Gastrocnemius medialis (tissue), 4 donors: ENCODE data around the gene ZFHX3. TPM values are rescaled to one million over a fixed set of nuclear protein-coding genes. Genes with fewer than 3 reads are reported as not detected.
"Not testable (repeated sequence)": the region's sequence is repeated elsewhere in the genome, so short reads cannot be mapped to it uniquely, and the experiment has no call there.

Experiments
- ATAC-seq, 2 donors: fragments of 150-250 bp; one replicate each; pipeline ENCODE4 v1.9.1; 2016
- DNase-seq, 2 donors: peaks; one replicate each; pipeline ENCODE4 v3.0.0-alpha.2; 2019
- H3K27ac ChIP-seq, 4 donors: fragments of 200-600 bp; sonication (generic); 1 replicate in 1 of 4; 2 replicates in 3 of 4; pipeline ENCODE4 v1.5.1; 2016 to 2018; ENCODE audit warnings: mild to moderate bottlenecking in 2 of 4, moderate library complexity in 1 of 4
- H3K27me3 ChIP-seq, 3 donors: fragments of 200-600 bp; sonication (generic) in 2 of 3; 1 replicate in 1 of 3; 2 replicates in 2 of 3; pipeline versions ENCODE4 v1.5.1 to v1.6.0; 2016 to 2019; ENCODE audit warnings: mild to moderate bottlenecking in 1 of 3, moderate library complexity in 1 of 3
- H3K36me3 ChIP-seq, 2 donors: fragments of 200-600 bp; sonication (generic) in 1 of 2; one replicate each; pipeline ENCODE4 v1.5.1; 2017 to 2018
- H3K4me1 ChIP-seq, 2 donors: fragments of 200-600 bp; sonication (generic) in 1 of 2; one replicate each; pipeline ENCODE4 v1.5.1; 2016 to 2017; ENCODE audit warnings: mild to moderate bottlenecking in 2 of 2
- H3K4me3 ChIP-seq, 4 donors: fragments of 200-600 bp; sonication (generic) in 3 of 4; 1 replicate in 1 of 4; 2 replicates in 3 of 4; pipeline ENCODE4 v1.5.1; 2016 to 2019; ENCODE audit warnings: mild to moderate bottlenecking in 2 of 4
- H3K9me3 ChIP-seq, 3 donors: fragments of 200-600 bp; sonication (generic) in 2 of 3; 1 replicate in 1 of 3; 2 replicates in 2 of 3; pipeline ENCODE4 v1.5.1; 2016 to 2019
- CTCF ChIP-seq, 5 experiments: fragments of 450-650 bp in 3 of 5; fragments of 200-600 bp in 2 of 5; sonication (generic) in 2 of 5; IDR thresholded peaks in 4 of 5; conservative IDR thresholded peaks in 1 of 5; 1 replicate in 4 of 5; 2 replicates in 1 of 5; pipeline ENCODE4 v1.5.1; 2016 to 2019; ENCODE audit warnings: antibody characterized with exemption in 5 of 5, mild to moderate bottlenecking in 3 of 5, moderate library complexity in 3 of 5
- POLR2A ChIP-seq, 2 donors: fragments of 450-650 bp; IDR thresholded peaks; one replicate each; pipeline ENCODE4 v1.6.1; 2017; ENCODE audit warnings: antibody characterized with exemption in 2 of 2, mild to moderate bottlenecking in 2 of 2, moderate library complexity in 2 of 2
- in situ Hi-C, 4 donors: fragments of 200-750 bp; cut with MboI; loops; one replicate each; pipeline versions ENCODE4 v1.15.0 to v1.8.0; 2017; ENCODE audit warnings: low sequenced_read_pairs in 4 of 4
- intact Hi-C: fragments of 100-400 bp; cut with DNase I; formaldehyde crosslinking; loops from one replicate; pipeline ENCODE4 v1.15.1; 2023; ENCODE audit warnings: low total_unique reads
- total RNA-seq, 4 donors: library from RNA; depleted of rRNA; stranded (reverse); fragments of >200 nt; gene quantifications; one replicate each; pipeline versions ENCODE4 v1.1.0 to v1.2.3, GENCODE V29; 2016

The ZFHX3 gene
- total RNA-seq, 4 donors from 2014 or later, result 14.0 to 28.5 (median 27.3) TPM

- in situ Hi-C loops (loop anchor here in 2 of 4 donors (25.0 kb wide), 3 partner anchors 96 to 579 kb away; no protein-coding TSS in a partner anchor), intact Hi-C loops (loop anchor here (5.0 kb wide), 2 partner anchors 81 to 106 kb away; no protein-coding TSS in a partner anchor)
- H3K36me3 ChIP-seq, result no peaks in the 10 kb centered on the region
- peak overlapping the region in 1 of 4 donors; percentile 84 for H3K27ac ChIP-seq
- DNase-seq (no peak), ATAC-seq (no peak)
- no peaks in the 10 kb centered on the region for H3K27me3 ChIP-seq
- no peak for TF ChIP-seq POLR2A (IDR thresholded peaks at IDR 0.05)
- no peak for TF ChIP-seq CTCF (IDR thresholded peaks at IDR 0.05 in 4 of 5, conservative IDR thresholded peaks at IDR 0.05 in 1 of 5)
- H3K4me1 ChIP-seq, result peaks cover 15 to 25% of the 10 kb centered on the region in 2 donors
- H3K4me3 ChIP-seq, result no peak overlapping the region
- H3K9me3 ChIP-seq, result no peaks in the 10 kb centered on the region
Measured at GRCh38 chr16:73091174-73091573, 43.2 kb upstream of the ZFHX3 start.

- peaks cover 10 to 19% of the 10 kb centered on the region in 2 donors for H3K4me1 ChIP-seq
- intact Hi-C loops (no loop called here), in situ Hi-C loops (loop anchor here in 2 of 4 donors (25.0 kb wide), 3 partner anchors 98 to 577 kb away; no protein-coding TSS in a partner anchor)
- H3K27me3 ChIP-seq, result no peaks in the 10 kb centered on the region
- H3K36me3 ChIP-seq, result no peaks in the 10 kb centered on the region
- no peaks in the 10 kb centered on the region for H3K9me3 ChIP-seq
- H3K27ac ChIP-seq, result no peak overlapping the region
- DNase-seq (no peak), ATAC-seq (no peak)
- no peak for TF ChIP-seq POLR2A (IDR thresholded peaks at IDR 0.05)
- no peak for TF ChIP-seq CTCF (IDR thresholded peaks at IDR 0.05 in 4 of 5, conservative IDR thresholded peaks at IDR 0.05 in 1 of 5)
- no peak overlapping the region for H3K4me3 ChIP-seq
Measured at GRCh38 chr16:73089420-73089819, 41.5 kb upstream of the ZFHX3 start.

- intact Hi-C loops, result no loop called here
- no peak for ATAC-seq
Measured at GRCh38 chr16:73086108-73086507, 38.2 kb upstream of the ZFHX3 start.

GRCh38 chr16:73083271-73083670 lies 35.3 kb upstream of the ZFHX3 start:
- no peaks in the 10 kb centered on the region for H3K9me3 ChIP-seq
- TF ChIP-seq POLR2A (IDR thresholded peaks at IDR 0.05) (no peak), CTCF (IDR thresholded peaks at IDR 0.05 in 4 of 5, conservative IDR thresholded peaks at IDR 0.05 in 1 of 5) (no peak)
- intact Hi-C loops, result no loop called here
- no peak for ATAC-seq
- in situ Hi-C loops, result loop anchor here in 2 of 4 donors (25.0 kb wide), 3 partner anchors 104 to 571 kb away; no protein-coding TSS in a partner anchor
- no peak overlapping the region for H3K27ac ChIP-seq
- H3K27me3 ChIP-seq, result no peaks in the 10 kb centered on the region
- H3K36me3 ChIP-seq, result no peaks in the 10 kb centered on the region
- no peak overlapping the region for H3K4me3 ChIP-seq
- no peaks in the 10 kb centered on the region for H3K4me1 ChIP-seq
- DNase-seq, result no peak

More at GRCh38 chr16:73086108-73086507, 38.2 kb upstream of the ZFHX3 start:
- Histone ChIP-seq H3K27me3 (no peaks in the 10 kb centered on the region), H3K9me3 (no peaks in the 10 kb centered on the region), H3K4me3 (no peak overlapping the region), H3K4me1 (no peaks in the 10 kb centered on the region), H3K27ac (no peak overlapping the region), H3K36me3 (no peaks in the 10 kb centered on the region)
- TF ChIP-seq CTCF (IDR thresholded peaks at IDR 0.05 in 4 of 5, conservative IDR thresholded peaks at IDR 0.05 in 1 of 5) (no peak), POLR2A (IDR thresholded peaks at IDR 0.05) (no peak)
- in situ Hi-C loops, result loop anchor here in 2 of 4 donors (25.0 kb wide), 3 partner anchors 101 to 574 kb away; no protein-coding TSS in a partner anchor
- DNase-seq, result no peak

GRCh38 chr16:73082634-73083051 lies 34.7 kb upstream of the ZFHX3 start:
- H3K4me1 ChIP-seq, DNase-seq, intact Hi-C loops, H3K36me3 ChIP-seq, H3K27me3 ChIP-seq, H3K9me3 ChIP-seq, H3K4me3 ChIP-seq: not testable (repeated sequence)
- in situ Hi-C loops, result loop anchor here in 2 of 4 donors (25.0 kb wide), 3 partner anchors 105 to 570 kb away; no protein-coding TSS in a partner anchor
- ATAC-seq, result peak; percentile 68 to 76
- H3K27ac ChIP-seq, result peak overlapping the region in 1 of 4 donors; percentile 28
